HS-5 (cell line): Measurements from ENCODE around the gene RIN2.
"Not testable (repeated sequence)": the region's sequence is repeated elsewhere in the genome, so short reads cannot be mapped to it uniquely, and the experiment has no call there.

ENCODE experiments used
- DNase-seq: peaks from one replicate; pipeline ENCODE4 v3.0.0-alpha.2; 2012; ENCODE audit warnings: low read depth

Gene RIN2

DNA sequence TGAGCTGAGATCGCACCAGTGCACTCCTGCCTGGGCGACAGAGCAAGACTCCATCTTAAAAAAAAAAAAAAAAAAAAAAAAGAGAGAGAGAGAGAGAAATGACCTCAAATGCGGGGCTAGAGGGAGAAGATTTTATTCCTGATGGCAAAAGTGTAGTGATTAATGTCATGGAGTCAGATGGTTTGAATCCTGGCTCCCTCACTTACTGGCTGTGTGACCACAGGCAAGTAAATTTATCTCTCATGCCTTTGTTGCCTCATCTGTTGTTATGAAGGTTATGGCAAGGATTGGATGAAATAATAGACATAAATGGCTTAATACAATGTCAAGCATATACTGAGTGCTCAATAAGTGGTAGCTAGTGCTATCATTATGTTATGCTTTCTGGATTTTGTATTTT is 29.3 kb downstream of the RIN2 start:
- DNase-seq: no peak

DNA sequence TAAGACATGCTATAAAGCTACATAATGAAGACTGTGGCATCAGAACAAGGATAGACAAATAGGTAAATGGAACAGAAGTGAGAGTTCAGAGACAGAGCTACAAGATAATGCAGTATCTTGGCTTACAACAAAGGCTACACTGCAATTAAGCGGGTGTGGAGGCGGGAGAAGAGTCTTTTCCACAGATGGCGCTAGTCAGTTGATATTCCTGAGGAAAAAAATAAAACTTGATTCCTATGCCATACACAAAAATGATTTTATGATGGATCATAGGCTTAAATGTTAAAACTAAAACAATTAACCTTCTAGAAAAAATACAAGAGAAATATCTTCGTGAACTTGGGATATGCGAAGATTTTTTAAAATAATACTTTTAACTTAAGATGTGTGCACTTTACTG is 31.0 kb downstream of the RIN2 start:
- no peak for DNase-seq

DNA sequence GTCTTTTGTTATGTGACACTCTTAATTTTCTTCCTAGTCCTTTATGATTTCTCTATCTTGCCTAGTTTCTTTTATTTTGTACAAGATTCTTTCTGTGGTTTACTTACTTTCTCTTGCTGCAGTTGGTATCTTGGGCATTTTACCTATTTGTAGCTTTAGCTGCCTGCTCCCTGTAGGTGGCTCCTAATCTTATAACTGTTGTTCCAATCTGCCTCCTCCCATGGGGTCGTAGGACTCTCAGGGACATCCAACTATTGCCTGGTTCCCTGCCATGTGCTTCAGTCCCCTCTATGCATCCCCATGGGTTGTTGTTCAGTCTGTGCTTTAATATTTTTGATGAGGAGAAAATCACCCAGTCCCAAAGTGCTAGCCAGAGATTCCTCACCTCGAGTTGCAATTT is 31.4 kb downstream of the RIN2 start:
- no peak for DNase-seq

DNA sequence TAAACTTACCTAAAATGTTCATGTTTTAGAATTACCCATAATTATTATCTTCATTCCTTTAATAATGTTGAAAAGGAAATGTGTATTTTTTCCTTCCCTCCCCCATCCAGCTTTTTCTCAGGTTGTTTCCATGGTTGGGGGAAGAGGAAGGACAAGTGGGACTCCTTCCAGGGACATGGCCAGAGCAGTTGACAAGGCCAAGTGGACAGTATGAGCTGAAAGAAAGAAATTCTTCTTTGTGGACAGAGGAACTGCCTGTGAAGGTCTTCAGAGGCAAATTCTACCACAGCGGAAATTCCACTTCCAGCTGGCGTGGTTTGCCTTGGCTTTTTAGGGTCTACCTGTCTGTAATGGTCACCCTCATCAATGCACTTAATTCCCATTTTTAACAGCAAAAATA is 33.8 kb downstream of the RIN2 start:
- DNase-seq: no peak

DNA sequence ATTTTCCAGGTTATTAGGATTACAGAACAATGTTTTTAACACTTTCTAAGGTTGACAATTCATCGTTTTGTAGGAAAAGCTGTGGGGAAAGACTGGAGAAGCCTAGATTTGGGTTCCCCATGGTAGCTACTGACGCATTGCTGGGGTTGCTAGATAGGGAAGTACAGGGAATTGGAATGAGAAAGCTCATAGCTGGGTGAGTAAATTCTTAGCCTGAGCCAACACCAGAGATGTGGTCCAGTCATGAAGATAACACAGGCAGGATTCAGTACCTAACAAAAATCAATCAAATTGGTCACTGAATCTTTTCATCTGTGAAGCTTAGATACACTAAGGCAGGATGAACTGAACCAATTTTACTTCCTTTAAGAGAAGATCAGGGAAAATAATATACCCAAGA is 35.7 kb downstream of the RIN2 start:
- DNase-seq: no peak

DNA sequence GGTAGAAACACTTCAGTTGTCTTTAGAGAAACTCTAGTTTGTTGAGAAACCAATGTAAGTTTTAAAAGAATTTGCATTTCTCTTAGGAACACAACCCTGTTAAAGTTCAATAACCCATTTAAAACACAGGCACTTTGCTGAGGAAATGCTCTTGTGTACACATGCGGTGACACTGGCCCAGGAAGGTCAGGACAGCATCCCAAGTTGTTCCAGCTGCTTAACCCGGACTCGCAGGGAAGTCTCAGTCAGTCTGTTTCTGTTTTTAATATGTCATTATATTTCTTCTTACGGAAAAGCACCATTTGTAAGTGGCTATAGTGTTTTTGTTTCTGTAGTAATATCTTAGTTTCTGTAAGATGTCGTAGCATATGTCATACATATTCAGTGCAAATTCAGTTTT is 36.9 kb downstream of the RIN2 start:
- no peak for DNase-seq

DNA sequence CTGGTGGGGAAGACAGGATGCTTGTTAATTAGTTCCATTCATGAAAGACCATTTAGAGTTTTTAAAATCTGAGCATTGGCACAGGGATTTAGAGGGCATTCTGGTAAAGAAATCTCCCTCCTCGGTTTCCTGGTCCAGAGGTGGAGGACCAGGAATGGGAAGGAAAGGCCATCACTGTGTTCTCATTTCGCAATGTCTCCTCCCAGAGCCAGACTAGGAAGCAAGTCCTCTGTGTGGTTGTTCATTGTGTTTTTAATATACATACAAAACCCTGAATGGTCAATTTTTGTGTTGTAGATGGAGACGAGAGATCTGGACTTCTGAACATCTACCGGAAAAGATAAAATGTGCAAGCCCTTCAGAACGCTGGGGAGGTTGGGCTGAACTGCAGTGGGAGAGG is 41.3 kb downstream of the RIN2 start:
- no peak for DNase-seq

DNA sequence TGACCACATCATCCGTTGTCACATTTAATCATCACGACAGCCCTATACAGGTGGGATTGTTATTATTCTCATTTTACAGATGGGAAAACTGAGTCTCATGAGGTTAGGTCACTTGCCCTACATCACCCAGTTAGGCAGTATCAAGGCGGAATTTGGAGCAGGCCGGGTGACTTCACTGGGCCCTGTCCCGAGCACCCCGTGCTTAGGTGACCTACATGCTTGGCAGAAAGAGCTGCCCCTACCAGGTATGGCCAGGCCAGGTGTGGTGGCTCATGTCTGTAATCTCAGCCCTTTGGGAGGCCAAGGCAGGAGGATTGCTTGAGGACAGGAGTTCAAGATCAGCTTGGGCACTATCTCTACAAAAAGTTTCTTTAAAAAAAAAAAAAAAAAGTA is 44.0 kb downstream of the RIN2 start:
- DNase-seq: no peak

DNA sequence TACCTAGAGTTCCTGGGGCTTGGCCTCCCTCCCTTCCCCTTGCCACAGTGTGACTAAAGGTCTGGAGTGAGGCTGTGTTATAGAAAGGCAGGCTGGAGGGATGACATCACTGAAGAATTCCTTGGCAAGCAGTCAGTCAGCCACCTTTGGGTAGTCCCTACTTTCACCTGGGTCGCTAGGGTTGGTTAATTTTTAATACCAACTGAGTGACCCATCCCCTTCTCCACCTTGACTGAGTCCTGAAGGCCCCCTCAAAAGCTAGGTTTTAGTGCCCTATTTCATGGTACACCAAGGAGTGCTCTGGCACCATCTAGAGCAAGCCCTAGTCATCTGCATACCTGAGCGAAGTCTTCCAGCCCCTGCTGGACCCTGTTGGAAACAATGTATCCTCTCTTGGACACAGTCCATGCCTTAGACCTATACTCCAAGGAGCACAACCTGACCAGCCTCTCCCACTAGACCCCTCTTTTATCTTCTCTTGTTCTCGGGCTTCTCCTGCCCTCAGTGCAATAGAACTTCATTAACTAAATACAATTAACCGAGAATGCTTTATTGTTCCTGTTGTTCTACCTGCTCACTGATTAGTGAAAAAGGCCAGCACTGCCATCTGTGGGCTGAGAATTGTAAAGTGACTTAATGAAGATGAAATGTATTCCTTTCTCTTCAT is 44.6 kb downstream of the RIN2 start:
- DNase-seq: no peak

DNA sequence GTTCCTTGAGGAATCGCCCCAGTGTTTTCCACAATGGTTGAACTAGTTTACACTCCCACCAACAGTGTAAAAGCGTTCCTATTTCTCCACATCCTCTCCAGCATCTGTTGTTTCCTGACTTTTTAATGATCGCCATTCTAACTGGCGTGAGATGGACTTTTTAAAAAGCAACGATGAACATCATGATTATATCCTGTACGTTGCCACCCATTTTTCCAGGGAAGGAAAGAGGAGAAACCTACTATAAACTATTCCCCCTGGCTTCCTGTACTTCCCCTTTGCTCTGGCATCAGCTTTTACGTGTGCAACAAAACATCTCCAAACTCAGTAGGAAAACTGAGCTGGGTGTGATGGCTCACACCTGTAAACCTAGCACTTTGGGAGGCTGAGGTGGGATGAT is 48.2 kb downstream of the RIN2 start:
- DNase-seq: not testable (repeated sequence)

DNA sequence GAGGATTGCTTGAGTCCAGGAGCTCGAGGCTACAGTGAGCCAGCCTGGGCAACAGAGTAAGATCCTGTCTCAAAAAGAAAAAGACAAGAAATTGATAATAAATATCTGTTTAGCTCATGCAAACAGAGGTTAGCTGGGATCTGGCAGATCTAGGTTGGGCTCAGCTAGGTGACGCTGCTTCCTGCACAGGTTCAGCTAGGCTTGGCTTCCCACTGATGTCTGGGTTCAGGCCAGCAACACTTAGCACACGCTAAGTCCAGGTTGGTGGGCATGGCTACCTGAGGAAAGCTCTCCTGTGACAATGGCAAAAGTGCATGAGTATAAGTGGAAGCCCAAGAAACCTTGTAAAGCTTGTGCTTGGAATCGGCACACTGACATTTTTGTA is 48.7 kb downstream of the RIN2 start:
- DNase-seq: no peak

DNA sequence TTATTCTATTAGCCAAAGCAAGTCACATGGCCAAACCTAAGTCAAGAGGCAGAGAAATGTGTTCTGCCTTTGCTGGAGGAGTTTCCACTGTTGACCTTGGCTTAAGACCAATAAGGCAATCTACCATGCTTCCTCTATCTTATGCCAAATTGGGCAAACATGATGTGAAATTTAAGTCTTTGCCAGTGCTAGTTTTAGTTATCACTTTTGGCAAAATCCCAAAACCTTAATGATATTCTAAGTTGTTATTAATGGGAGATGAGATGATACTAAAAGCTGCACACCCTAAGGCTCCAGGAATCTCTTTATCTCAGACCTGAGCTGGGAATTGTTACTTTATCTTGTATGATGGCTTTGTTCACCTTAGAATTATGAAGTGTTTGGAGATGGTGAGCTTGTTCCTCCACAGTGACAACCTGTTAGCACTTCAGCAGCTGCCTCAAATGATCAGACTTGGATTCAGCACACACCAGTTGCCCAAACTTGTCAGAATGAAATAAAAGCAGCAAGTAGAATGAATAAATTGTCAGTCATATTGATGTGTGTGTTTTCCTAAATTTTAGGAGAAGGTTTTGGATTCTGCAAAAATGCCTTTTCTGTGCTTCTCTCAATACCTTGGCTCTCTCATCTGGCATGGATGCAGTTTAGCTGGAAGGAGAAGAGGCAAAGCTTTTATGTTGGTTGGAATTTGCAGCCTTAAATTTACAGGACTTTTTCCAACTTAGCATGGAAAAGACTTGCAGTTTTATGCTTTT is 49.3 kb downstream of the RIN2 start:
- DNase-seq: no peak
